ENCODE results near the gene SLC2A13.
"Not testable (repeated sequence)": the region's sequence is repeated elsewhere in the genome, so short reads cannot be mapped to it uniquely, and the experiment has no call there.

The SLC2A13 gene

DNA sequence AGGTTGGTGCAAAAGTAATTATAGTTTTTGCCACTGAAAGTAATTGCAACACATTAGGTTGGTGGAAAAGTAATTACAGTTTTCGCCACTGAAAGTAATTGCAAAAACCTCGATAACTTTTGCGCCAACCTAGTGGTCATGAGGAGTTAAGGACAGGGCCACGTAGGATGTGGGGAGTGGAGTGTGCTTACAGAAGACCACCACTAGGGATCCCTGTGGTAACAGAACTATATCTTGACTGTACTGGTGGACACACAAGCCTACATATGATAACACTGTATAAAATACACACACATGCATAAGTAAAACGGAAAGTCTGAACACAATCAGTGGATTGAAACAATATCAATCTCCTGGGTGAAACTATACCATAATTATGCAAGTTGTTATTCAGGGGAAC lies 298.8 kb downstream of the SLC2A13 start:
- DNase-seq (ENCODE audit: low spot score), result no peak

DNA sequence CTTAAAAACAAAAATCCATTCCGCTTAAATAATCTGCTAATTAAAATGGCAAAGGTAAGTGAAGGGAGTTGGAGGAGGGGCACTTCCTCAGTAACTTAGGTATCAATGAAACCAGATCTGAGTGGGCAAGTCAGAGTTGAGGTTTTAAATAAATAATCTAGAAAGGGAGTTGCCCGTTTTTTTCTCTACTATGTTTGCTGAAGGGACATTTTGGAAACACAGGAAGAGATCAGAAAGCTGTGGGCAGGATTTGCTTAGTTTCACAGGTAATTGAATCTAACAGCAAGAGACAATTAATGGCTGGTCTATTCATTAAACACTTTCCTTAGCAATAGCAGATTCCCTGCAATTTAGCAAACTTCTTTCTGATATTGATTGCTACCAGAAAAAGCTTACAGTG lies 300.2 kb downstream of the SLC2A13 start:
- DNase-seq (ENCODE audit: low spot score), result no peak

DNA sequence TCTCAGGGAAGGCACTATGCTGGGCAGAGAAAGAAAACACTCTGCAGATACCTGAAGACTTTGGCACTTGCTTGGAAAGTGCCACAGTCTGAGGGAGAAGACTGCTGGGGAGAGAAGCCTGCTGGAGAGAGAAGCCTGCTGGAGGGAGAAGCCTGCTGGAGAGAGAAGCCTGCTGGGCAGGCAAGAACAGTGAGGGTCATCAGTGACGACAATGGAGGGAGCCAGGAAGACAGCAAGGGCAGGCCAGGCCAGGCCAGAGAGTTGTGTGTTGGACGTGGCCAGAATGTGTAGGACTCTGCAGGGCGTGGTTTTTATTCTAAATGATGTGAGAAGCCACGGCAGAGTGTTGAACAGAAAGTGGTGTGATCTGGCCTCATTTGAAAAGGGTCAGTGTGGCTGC lies 301.0 kb downstream of the SLC2A13 start:
- DNase-seq (ENCODE audit: low spot score), result no peak

DNA sequence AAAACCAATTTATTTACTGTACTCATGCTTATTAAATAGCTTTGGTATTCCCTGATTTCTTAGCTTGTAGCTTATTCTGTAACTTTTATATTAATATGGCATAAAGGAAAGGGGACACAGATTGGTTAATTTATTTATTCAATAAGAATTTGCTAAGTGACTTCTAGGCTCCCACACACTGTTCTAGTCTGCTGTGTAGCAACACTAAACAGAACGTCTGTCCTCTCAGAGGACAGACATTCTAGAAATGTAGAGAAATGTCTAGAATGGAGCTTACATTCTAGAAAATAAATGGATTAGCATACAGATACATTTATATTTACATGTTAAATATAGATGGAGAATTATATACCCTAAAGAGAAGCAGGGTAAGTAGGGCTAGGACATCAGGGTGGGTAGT lies 301.4 kb downstream of the SLC2A13 start:
- DNase-seq (ENCODE audit: low spot score), result no peak

DNA sequence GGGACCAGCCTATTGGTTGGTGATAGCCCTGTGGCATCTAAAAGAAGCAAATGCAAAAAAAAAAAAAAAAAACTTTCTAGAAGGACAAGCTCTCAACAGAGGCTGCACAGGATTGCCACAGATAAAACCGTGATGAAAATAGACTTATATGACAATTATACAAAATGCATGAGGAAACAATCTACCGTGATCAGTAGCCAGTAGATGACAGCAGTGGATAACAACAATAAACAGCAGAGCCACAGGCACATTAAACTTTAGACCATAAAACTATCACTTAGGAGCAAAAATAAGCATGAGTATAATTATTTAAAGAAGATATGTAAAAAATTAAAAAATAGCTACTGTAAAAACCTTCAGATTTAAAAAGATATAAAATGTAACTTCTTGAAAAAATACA lies 302.7 kb downstream of the SLC2A13 start:
- no peak for DNase-seq (ENCODE audit: low spot score)

DNA sequence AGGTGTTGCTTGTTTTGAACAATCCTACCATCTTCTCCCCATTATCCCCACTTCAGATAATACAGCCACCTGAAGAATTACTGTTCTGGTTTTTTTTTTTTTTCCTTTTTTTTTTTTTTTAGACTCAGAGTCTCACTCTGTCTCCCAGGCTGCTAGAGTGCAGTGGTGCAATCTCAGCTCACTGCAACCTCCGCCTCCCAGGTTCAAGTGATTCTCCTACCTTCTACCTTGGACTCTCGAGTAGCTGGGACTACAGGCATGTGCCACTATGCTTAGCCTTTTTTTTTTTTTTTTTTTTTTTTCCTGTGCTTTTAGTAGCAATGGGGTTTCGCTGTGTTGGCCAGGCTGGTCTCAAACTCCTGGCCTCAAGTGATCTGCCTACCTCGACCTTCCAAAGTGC lies 306.9 kb downstream of the SLC2A13 start:
- no peak for DNase-seq (ENCODE audit: low spot score)

DNA sequence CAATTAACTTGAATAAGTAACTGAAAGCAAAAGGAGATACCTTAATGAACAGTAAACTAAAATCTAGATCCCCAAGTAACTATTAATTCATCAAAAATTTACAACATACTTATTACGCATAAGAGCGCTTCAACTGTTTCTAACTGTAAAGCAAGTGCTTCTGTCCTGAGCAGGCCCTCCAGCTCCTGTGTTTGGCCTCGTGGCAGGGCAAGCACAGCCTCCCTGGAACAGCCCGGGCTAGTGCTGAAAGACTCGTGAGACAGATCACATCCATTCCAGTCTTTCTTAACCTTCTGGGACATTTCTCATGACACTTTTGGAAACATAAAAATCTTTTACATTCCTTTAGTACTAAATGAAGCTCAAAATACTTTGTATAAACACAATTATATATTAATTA lies 307.5 kb downstream of the SLC2A13 start:
- no peak for DNase-seq (ENCODE audit: low spot score)

DNA sequence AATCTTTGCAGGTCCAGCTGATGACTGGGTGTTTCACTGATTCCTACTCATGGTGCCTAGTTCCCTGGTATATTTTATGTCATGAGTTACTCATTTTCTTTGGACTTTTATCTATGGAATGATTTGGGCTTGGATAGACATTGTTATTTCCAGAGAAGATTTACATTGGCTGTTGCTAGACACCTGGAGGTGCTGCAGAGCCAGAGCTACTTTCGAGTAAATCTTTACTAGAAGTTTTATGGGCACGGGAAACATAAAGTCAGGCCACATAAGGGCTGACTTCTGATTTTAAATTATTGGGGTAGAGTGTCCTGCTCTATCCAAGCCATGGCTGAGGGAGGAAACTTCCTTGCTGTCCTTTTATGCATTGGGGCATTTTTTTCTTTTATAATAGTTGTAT lies 310.4 kb downstream of the SLC2A13 start:
- no peak for DNase-seq (ENCODE audit: low spot score)

DNA sequence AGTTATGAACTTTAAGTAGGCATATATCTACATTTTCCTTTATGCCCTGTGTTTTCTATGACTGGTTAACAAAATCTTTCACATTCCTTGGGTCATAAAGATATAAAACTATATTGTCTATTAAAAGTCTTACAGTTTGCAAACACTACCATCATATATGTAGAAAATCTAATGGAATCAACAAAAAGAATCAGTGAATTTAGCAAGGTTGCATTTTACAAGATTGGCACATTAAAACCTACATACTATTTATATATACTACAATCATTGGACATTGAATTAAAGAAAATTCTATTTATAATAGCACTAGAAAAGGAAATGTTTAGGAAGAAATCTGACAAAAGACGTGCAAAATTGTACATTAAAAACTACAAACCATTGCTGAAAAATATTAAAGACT lies 312.9 kb downstream of the SLC2A13 start:
- no peak for DNase-seq (ENCODE audit: low spot score)

DNA sequence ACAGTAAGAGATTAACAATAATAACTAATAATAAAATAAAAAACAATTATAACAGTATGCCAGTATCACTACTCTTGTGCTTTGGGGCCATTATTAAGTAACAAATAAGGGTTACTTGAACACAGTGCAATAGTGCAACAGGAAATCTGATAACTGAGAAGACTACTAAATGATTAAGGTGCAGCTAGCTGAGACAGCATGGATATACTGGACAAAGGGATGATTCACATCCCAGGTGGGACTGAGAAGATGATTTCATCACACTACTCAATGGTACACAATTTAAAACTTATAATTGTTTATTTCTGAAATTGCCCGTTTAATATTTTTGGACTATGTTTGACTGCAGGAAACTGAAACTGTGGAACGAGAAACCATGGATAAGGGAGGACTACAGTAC lies 317.6 kb downstream of the SLC2A13 start:
- no peak for DNase-seq (ENCODE audit: low spot score)

DNA sequence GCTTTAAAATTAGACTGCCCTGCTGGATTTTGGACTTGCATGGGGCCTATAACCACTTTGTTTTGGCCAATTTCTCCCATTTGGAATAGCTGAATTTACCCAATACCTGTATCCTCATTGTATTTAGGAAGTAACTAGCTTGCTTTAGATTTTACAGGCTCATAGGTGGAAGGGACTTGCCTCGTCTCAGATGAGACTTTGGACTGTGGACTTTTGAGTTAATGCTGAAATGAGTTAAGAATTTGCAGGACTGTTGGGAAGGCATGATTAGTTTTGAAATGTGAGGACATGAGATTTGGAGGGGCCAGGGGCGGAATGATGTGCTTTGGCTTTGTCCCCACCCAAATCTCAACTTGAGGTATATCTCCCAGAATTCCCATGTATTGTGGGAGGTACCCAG lies 320.1 kb downstream of the SLC2A13 start:
- DNase-seq (ENCODE audit: low spot score), result not testable (repeated sequence)

DNA sequence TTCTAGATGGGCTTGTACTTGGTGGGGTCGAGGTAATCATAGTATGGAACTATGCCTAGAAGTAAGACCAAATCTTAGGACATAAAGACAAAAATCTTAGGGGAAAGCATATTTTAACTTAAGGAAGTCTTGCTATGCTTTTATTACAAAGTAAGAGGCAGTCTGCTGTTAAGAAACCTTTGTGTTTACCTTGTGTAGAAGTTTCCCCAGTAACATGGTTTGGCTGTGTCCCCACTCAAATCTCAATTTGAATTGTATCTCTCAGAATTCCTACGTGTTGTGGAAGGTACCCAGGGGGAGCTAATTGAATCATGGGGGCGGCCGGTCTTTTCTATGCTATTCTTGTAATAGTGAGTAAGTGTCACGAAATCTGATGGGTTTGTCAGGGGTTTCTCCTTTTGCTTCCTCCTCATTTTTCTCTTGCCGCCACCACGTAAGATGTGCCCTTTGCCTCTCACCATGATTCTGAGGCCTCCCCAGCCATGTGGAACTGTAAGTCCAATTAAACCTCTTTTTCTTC lies 323.8 kb downstream of the SLC2A13 start:
- DNase-seq (ENCODE audit: low spot score), result no peak

DNA sequence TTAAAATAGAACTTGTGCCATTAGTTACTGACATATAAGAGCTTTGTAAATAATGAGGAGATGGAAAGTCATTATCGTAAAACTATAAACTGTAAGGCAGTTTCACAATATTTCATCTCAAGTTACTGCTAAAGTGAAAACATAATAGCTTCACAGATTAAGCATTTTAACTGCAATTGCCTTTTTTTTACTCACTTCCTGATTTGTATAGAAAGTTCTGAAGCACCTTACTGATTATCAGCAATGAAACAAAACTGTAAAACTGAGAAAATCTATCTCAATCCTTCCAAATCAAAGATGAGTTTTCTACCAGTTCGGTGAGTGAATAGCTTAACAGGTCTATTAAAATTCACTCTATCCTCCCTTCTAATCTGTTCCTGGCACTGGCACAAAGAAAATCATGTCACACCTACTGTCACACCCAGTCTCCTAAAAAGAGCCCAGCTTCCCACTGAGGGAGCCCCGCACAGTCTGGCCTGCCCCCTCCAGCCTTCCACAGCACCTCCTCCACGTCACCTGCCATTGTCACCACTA lies 324.9 kb downstream of the SLC2A13 start:
- DNase-seq (ENCODE audit: low spot score), result no peak

DNA sequence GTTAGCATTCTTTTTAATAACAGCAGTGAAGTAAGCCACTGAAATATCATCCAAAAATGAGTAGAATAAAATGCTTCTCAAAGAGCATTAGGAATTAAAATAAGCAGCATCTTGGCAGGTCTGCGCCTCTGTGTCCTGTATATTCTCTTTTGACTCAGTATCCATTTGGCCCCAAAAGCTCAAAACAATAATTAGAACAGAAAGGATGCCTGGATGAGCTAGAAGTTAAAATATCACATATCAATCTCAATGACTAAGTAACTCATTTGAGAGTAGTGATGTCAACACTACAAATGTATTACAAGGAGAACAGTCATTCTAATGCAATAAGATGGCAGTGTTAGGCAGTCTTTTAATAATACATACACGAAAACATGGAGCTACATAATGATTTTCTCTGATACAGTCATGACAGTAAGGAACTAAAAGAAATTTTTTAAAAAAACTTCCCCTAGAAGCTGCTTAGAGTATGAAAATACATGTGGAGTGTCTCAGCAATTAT lies 325.4 kb downstream of the SLC2A13 start:
- no peak for DNase-seq (ENCODE audit: low spot score)

DNA sequence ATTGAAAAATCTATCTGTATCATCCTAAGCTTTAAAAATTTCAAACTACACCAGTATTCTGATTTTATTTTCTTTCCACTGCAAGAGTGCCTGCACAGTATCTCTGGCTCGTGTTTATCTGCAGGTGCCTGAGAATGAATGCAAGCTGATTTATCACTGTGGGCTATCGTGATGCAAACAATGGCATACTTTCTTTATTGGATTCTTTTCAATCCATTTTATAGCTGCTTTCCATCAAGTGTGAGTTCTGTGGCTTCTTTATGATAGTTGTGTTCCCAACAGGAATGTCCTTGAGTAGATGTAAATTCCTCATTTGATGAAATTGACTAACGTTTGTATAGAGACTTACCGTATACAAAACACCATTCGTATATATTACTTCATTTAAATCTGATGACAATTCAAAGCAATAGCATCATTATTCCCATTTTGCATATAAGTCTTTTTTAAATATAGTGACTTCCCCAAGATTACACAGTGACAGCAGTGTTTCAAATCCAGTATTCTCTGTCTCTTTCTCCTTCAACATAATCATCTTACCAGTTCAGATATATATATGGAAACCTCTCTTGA lies 326.0 kb downstream of the SLC2A13 start:
- no peak for DNase-seq (ENCODE audit: low spot score)

DNA sequence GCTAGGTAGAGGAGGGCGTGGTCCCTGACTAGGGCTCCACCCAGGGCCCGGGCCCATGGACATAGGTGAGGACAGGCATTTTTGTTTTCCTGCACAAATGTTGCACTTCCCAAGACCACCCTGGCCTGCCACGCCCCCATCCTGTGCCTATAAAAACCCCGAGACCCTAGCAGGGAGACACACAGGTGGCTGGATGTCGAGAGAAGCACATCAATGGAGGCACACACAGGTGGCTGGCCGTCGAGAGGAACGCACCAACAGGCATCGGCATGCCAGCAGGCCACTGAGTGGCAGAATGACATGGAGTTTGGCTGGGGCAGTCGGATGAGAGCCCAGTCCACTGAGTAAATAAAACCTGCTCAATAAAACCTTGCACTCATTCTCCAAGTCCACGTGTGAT lies 328.4 kb downstream of the SLC2A13 start:
- no peak for DNase-seq (ENCODE audit: low spot score)

DNA sequence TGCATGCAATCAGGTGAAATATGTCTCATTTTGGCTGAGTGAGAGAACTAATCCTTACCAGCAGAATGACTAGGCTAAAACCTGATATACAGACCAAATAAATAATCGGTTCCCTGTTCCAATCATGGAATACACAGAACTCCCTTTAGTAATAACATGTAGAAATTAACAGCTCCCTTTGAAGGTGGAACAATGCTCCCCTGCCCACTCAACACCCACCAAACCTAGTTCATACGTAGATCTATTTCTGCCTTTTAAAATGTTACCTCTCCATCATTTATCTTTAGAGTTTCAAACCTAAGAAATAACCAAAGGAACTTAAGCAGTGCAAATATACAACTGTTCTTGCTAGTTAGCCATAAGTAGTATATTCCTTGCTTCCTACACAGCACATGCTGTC lies 332.6 kb downstream of the SLC2A13 start:
- no peak for DNase-seq (ENCODE audit: low spot score)

DNA sequence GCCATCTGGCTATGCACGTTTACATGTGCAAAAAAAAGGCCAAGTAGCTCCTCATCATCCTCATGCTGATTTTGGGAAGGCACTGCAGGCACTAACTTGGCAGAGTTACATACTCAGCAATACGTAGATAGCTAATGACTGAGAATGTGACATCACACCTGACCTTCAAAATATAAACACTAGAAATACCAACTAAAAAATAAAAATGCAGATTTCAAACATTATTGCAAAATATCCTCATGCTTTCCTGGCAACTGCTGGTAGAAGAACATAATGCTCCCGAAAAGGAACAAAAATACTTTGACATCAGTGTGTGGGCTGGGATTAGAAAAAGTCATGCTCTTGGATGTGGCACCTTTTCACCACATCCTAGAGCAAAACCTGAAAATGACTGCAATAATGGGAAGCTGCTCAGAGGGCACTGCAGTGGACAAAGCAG lies 333.0 kb downstream of the SLC2A13 start:
- DNase-seq (ENCODE audit: low spot score), result no peak

DNA sequence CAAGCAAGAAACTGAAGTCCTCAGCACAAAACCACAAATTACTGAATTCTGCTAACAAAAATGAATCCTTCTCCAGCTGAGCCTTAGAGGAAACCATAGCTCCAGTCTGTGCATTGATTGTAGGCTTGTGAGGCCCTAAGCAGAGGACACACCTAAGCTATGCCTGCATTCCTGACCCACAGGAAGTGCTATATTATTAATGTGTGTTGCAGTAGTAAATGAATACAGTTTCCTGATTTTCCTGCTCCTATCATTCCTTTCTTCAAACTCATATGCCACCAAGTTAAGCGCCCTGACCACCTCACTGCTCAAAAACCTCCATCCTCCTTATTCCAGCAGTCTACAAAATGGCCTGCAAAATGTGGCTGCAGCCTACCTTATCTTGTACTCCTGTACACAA lies 334.4 kb downstream of the SLC2A13 start:
- DNase-seq (ENCODE audit: low spot score), result no peak

DNA sequence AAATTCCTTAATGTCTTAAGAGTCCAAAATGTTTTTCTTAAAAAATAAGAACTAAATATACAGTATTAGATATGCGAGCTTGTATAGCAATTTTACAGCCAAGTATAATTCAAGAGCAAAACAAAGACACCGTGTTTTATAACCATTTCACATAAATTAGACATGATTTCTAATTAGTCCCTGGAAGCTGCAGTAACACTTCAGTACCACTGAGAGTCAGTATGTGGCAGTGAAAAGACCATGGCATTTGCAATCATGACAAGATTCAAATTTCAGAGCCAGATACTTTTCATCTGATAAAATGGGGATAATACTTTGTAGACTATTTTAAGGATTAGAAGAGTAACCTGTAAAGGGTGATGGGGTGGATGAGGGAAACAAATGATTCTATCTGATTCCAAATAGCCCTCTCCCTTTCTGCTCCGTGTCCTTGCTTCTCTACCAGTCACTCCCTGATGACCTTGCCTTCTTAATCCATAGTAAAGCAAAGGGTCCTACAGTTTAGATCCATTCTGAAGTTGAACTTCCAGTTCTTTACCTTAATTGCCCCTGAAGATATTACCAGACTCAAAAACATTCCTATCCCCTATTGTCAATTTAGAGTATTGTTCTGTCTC lies 340.8 kb downstream of the SLC2A13 start:
- DNase-seq (ENCODE audit: low spot score), result peak; percentile 36

DNA sequence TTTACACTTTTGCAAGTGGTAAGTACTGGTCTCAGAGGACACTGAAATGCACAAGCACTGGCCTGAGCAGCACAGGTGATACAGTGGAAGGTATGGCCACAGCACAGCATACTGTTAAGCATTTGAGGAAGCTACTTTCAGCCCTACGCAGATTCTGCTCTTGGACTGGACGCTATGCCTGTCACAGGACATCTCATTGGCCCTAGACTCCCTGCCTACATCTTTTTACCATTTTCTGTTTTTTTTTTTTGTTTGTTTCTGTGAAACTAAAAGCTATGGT lies 342.1 kb downstream of the SLC2A13 start:
- no peak for DNase-seq (ENCODE audit: low spot score)

DNA sequence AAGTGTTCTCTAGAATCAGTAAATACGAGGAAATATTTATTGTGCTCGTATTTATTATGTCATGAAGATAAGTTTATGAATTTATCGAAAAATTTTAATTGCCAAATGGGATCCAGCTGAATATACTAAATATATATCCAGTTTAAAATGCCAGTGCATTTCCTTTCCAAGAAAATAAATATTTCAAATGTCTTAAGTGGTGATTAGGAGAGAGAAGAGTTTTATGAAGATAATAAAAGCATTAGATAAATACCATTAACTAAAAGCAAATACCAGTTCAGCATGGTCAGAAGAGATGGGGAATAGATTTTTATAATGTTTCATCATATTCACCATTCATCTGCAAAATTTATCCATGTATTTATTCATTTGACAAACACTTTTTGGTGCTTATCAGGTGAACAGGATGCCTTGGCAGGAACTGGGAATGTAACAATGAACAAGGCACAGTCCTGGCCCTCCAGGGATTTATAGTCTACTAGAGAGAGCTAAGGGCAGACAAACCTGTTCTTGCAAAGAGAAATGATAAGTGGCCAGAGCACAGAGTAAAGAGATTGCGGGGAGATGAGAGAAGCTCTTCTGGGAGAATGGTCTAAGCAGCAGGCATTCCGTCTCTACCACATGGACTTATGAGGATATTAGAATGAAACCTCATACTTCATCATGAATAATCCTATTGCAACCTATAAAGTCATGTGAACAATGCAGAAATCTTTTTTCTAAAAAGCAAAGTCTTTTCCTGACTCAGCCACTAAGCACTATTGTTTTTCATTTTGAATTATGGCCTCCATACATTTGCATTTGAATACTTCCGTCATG lies 342.6 kb downstream of the SLC2A13 start:
- no peak for DNase-seq (ENCODE audit: low spot score)

DNA sequence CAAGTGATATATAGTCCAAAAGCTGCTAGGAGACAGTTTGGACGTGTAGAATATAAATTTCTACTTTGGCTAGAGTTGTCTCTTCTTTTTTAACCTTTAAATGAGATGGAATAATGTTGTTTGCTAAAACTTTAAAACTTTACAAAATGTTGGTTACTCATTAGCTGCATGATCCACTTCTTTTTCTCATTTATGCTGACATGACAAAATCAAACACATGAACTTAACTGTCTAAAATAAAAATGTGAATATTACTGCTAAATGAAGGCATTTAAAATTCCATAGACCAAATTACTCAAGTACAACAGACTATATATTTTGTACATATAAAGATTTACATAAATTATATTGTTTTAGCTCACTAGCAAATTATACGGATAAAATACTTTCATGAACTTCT lies 350.4 kb downstream of the SLC2A13 start:
- DNase-seq (ENCODE audit: low spot score), result no peak
